Keratinocyte (primary cell): Measurements from ENCODE around the gene LTV1. TPM values are rescaled to one million over a fixed set of nuclear protein-coding genes. Genes with fewer than 3 reads are reported as not detected.

ENCODE experiments used
- DNase-seq: peaks from one replicate; pipeline ENCODE4 v3.0.0-alpha.2; 2011; ENCODE audit warnings: low read depth, missing footprints, low spot score
- FAIRE-seq: peaks from 2 replicates; lab custom pipeline; 2011; peaks lifted over from hg19 to GRCh38; lab: Jason Lieb, UNC
- H2AFZ ChIP-seq: 2 replicates; pipeline ENCODE4 v1.6.0; 2012; ENCODE audit warnings: low read length, control low read depth, inconsistent platforms; ENCODE audit not compliant: control insufficient read depth
- H3K27ac ChIP-seq: 2 replicates; pipeline ENCODE4 v1.5.1; 2011; ENCODE audit warnings: low read length; ENCODE audit not compliant: control insufficient read depth, insufficient read depth
- H3K27me3 ChIP-seq: 3 replicates; pipeline ENCODE4 v1.6.0; 2011; ENCODE audit warnings: low read length; ENCODE audit not compliant: control insufficient read depth, insufficient read depth; ENCODE audit errors: extremely low read depth
- H3K36me3 ChIP-seq, 2 experiments: 2 replicates in 1 of 2; 3 replicates in 1 of 2; pipeline ENCODE4 v1.5.1; 2011; ENCODE audit warnings: low read length in 2 of 2, mild to moderate bottlenecking in 1 of 2; ENCODE audit not compliant: control insufficient read depth in 2 of 2, insufficient read depth in 2 of 2; ENCODE audit errors: extremely low read depth in 1 of 2
- H3K4me1 ChIP-seq: 3 replicates; pipeline ENCODE4 v1.5.1; 2011; ENCODE audit warnings: low read length; ENCODE audit not compliant: control insufficient read depth, insufficient read depth; ENCODE audit errors: extremely low read depth
- H3K4me2 ChIP-seq: 3 replicates; pipeline ENCODE4 v1.6.0; 2011; ENCODE audit warnings: low read depth, low read length; ENCODE audit not compliant: control insufficient read depth, insufficient read depth; ENCODE audit errors: extremely low read depth
- H3K4me3 ChIP-seq, 3 experiments: fragments of 200-600 bp in 1 of 3; sonication (generic) in 1 of 3; 2 replicates in 2 of 3; 3 replicates in 1 of 3; pipeline ENCODE4 v1.5.1; 2011 to 2016; ENCODE audit warnings: low read length in 3 of 3, mild to moderate bottlenecking in 3 of 3, control low read depth in 2 of 3, inconsistent platforms in 1 of 3, low read depth in 1 of 3, mixed read lengths in 1 of 3, mixed run types in 1 of 3, moderate library complexity in 1 of 3; ENCODE audit not compliant: control insufficient read depth in 2 of 3, insufficient read depth in 2 of 3; ENCODE audit errors: extremely low read depth in 1 of 3
- H3K79me2 ChIP-seq: 2 replicates; pipeline ENCODE4 v1.6.0; 2012; ENCODE audit warnings: low read length; ENCODE audit not compliant: control insufficient read depth, insufficient read depth
- H3K9ac ChIP-seq: 3 replicates; pipeline ENCODE4 v1.6.0; 2011; ENCODE audit warnings: low read length; ENCODE audit not compliant: control insufficient read depth, insufficient read depth; ENCODE audit errors: extremely low read depth
- H3K9me1 ChIP-seq: 3 replicates; pipeline ENCODE4 v1.6.0; 2011; ENCODE audit warnings: low read length; ENCODE audit not compliant: control insufficient read depth, insufficient read depth; ENCODE audit errors: extremely low read depth
- H3K9me3 ChIP-seq: 2 replicates; pipeline ENCODE4 v1.5.1; 2012; ENCODE audit warnings: low read depth, low read length; ENCODE audit not compliant: control insufficient read depth
- H4K20me1 ChIP-seq: 3 replicates; pipeline ENCODE4 v1.6.0; 2011; ENCODE audit warnings: low read length; ENCODE audit not compliant: control insufficient read depth, insufficient read depth; ENCODE audit errors: extremely low read depth
- EZH2 ChIP-seq: IDR thresholded peaks from one replicate; pipeline ENCODE4 v1.6.1; 2012; ENCODE audit warnings: inconsistent platforms, mild to moderate bottlenecking, low read length, moderate library complexity
- dilution Hi-C: fragments of 300-500 bp; cut with MboI; formaldehyde crosslinking; loops from one replicate; pipeline ENCODE4 v1.7.0; 2020; ENCODE audit warnings: low sequenced_read_pairs; ENCODE audit not compliant: extremely low pct_ligation_motif_present
- polyA plus RNA-seq, 5 experiments: library from polyadenylated mRNA; depleted of rRNA in 3 of 5; stranded (reverse) in 3 of 5; stranded (forward) in 1 of 5; unstranded in 1 of 5; fragments of >200 nt; gene quantifications; 1 replicate in 1 of 5; 2 replicates in 3 of 5; 3 replicates in 1 of 5; pipeline versions ENCODE4 v1.2.1 to v1.2.3, GENCODE V29; 2011 to 2012; ENCODE audit warnings: missing spikeins in 2 of 5, low read depth in 1 of 5, low replicate concordance in 1 of 5
- TF ChIP-seq, protein P1 (sequence below), 3 experiments: IDR thresholded peaks in 1 of 3; conservative IDR thresholded peaks in 1 of 3; optimal IDR thresholded peaks in 1 of 3; 2 replicates in 2 of 3; 3 replicates in 1 of 3; pipeline versions ENCODE3 to v1.5.1; 2011; ENCODE audit warnings: low read length in 3 of 3, mild to moderate bottlenecking in 3 of 3, moderate library complexity in 2 of 3, control low read depth in 1 of 3, inconsistent platforms in 1 of 3; ENCODE audit not compliant: insufficient read depth in 2 of 3; ENCODE audit errors: extremely low read depth in 1 of 3

LTV1 gene
- polyA plus RNA-seq, 1 donor (not counting 4 experiments of a cell fraction or from before 2014, with no cell fraction given) = 35.2 TPM

DNA sequence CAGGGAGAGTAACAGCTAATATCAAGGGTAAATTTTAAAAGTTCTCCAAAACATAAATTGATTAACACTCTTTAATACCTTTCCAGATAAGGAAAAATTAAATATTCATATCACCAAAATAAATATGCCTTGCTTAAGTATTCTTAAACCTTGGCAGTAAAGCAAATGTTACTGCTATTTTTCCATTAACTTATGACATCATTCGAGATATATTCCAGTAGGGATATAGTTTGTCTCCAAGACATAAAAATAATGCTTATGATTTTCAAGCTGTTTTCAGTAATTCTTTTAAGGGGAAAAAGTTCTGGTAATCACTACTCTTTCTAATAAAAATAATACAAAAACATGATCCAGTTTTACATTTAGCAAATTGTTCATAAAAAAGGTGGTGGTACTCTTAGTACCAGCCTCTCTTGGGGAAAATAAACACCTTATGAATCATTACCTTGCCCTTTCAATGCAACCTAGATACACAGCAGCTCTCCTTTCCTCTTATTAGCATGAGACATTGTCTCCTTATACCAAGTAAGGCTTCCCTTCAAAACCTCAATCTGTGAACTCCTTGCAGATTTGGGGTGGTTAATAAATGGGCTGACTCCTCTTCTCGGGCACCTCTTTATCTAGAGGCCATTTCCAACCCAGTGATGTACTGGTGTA lies 31.5 kb upstream of the LTV1 start:
- Histone ChIP-seq H3K9me3 (no peaks in the 10 kb centered on the region), H3K36me3 (no peaks in the 10 kb centered on the region), H3K9me1 (no peaks in the 10 kb centered on the region), H3K27ac (no peak overlapping the region), H2AFZ (no peak overlapping the region), H4K20me1 (no peaks in the 10 kb centered on the region), H3K27me3 (no peaks in the 10 kb centered on the region), H3K4me2 (no peak overlapping the region), H3K9ac (no peak overlapping the region), H3K79me2 (no peaks in the 10 kb centered on the region), H3K4me3 (no peak overlapping the region), H3K4me1 (no peaks in the 10 kb centered on the region)
- DNase-seq (no peak), FAIRE-seq (no peak)
- dilution Hi-C loops = no loop called here
- TF ChIP-seq, protein P1, sequence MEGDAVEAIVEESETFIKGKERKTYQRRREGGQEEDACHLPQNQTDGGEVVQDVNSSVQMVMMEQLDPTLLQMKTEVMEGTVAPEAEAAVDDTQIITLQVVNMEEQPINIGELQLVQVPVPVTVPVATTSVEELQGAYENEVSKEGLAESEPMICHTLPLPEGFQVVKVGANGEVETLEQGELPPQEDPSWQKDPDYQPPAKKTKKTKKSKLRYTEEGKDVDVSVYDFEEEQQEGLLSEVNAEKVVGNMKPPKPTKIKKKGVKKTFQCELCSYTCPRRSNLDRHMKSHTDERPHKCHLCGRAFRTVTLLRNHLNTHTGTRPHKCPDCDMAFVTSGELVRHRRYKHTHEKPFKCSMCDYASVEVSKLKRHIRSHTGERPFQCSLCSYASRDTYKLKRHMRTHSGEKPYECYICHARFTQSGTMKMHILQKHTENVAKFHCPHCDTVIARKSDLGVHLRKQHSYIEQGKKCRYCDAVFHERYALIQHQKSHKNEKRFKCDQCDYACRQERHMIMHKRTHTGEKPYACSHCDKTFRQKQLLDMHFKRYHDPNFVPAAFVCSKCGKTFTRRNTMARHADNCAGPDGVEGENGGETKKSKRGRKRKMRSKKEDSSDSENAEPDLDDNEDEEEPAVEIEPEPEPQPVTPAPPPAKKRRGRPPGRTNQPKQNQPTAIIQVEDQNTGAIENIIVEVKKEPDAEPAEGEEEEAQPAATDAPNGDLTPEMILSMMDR (optimal IDR thresholded peaks at IDR 0.05 in 1 of 3, IDR thresholded peaks at IDR 0.05 in 1 of 3, conservative IDR thresholded peaks at IDR 0.05 in 1 of 3; ENCODE audit: extremely low read depth in 1 of 3, insufficient read depth in 2 of 3, low read length in 3 of 3) = no peak
- TF ChIP-seq EZH2 = no peak

DNA sequence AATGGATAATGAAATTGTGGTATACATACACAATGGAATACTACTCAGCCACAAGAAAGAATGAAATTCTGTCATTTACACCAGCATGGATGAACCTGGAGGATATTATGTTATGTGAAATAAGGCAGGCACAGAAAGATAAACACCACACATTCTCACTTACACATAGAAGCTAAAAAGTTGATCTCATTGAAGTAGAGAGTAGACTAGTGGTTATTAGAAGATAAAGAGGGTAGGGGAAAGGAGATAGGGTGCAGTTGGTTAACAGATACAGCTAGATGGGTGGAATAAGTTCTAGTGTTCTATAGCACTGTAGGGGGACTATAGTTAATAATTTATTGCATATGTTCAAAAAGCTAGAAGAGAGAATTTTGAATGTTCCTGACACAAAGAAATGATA lies 25.5 kb upstream of the LTV1 start:
- H3K27ac ChIP-seq = no peak overlapping the region
- no peaks in the 10 kb centered on the region for H4K20me1 ChIP-seq
- no peak overlapping the region for H2AFZ ChIP-seq
- H3K4me1 ChIP-seq = peaks cover under 1% of the 10 kb centered on the region
- dilution Hi-C loops = no loop called here
- no peak overlapping the region for H3K9ac ChIP-seq
- H3K79me2 ChIP-seq = no peaks in the 10 kb centered on the region
- TF ChIP-seq EZH2 = no peak
- TF ChIP-seq, protein P1 (optimal IDR thresholded peaks at IDR 0.05 in 1 of 3, IDR thresholded peaks at IDR 0.05 in 1 of 3, conservative IDR thresholded peaks at IDR 0.05 in 1 of 3; ENCODE audit: extremely low read depth in 1 of 3, insufficient read depth in 2 of 3, low read length in 3 of 3) = no peak
- DNase-seq (no peak), FAIRE-seq (no peak)
- H3K9me1 ChIP-seq = no peaks in the 10 kb centered on the region
- H3K4me2 ChIP-seq = no peak overlapping the region
- no peaks in the 10 kb centered on the region for H3K36me3 ChIP-seq
- H3K4me3 ChIP-seq = no peak overlapping the region
- no peaks in the 10 kb centered on the region for H3K9me3 ChIP-seq
- H3K27me3 ChIP-seq = no peaks in the 10 kb centered on the region
